Measurements from ENCODE around the gene TSPAN1. TPM values are rescaled to one million over a fixed set of nuclear protein-coding genes. Genes with fewer than 3 reads are reported as not detected.

The TSPAN1 gene
- total RNA-seq, 1 donor from 2014 or later, result 1.7 TPM

DNA sequence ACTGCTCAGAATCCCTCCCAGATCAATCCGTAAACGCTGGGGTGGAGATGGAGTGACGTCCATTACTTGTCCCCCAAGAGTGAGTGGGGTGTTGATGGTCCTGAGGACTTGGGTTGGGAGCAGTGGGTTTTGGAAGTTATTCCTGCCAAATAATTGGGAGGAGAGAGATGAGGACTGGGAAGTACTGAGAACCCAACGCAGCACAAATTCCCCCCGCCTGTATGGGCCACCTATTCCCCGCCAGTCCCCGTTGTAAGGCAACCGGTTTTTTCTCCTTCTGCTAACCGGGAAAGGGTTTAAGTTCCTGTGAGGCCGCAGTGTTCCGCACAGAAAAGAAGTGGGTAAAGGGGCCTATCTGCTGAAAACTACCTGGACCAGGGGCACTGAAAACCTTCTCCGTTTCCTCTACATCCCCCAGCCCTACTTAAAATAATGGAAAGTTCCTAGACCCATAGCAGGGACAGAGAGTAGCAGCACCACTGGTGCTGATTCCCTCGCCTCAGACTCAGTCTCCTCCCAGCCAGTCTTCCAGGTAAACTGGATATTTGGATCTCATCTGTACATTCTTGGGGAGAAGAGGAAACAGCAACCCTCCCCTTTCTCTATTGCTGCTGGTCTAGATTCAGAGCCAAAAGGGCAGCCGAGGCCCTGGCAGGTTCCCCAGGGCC, 29.0 kb downstream of the TSPAN1 start:
- Mint-ChIP-seq H3K27ac (ENCODE audit: unreplicated experiment) (peak overlapping the region; percentile 48), H3K4me3 (ENCODE audit: unreplicated experiment) (peak overlapping the region; percentile 87), H3K4me1 (ENCODE audit: low read depth, unreplicated experiment) (no peaks in the 10 kb centered on the region), H3K9me3 (ENCODE audit: unreplicated experiment) (no peaks in the 10 kb centered on the region), H3K27me3 (ENCODE audit: low read depth, unreplicated experiment) (peaks cover 2% of the 10 kb centered on the region), H3K36me3 (ENCODE audit: low read depth, unreplicated experiment) (no peaks in the 10 kb centered on the region)
- H3K9me3 ChIP-seq (ENCODE audit: insufficient read depth, low read depth, low read length), result no peaks in the 10 kb centered on the region
- peak overlapping the region; percentile 84 for H3K4me3 ChIP-seq (ENCODE audit: insufficient read depth, low read depth, low read length)
- peak overlapping the region; percentile 82 for H3K9ac ChIP-seq (ENCODE audit: low read length)
- no peaks in the 10 kb centered on the region for H4K20me1 ChIP-seq (ENCODE audit: insufficient read depth, low read length)
- TF ChIP-seq, protein P1, sequence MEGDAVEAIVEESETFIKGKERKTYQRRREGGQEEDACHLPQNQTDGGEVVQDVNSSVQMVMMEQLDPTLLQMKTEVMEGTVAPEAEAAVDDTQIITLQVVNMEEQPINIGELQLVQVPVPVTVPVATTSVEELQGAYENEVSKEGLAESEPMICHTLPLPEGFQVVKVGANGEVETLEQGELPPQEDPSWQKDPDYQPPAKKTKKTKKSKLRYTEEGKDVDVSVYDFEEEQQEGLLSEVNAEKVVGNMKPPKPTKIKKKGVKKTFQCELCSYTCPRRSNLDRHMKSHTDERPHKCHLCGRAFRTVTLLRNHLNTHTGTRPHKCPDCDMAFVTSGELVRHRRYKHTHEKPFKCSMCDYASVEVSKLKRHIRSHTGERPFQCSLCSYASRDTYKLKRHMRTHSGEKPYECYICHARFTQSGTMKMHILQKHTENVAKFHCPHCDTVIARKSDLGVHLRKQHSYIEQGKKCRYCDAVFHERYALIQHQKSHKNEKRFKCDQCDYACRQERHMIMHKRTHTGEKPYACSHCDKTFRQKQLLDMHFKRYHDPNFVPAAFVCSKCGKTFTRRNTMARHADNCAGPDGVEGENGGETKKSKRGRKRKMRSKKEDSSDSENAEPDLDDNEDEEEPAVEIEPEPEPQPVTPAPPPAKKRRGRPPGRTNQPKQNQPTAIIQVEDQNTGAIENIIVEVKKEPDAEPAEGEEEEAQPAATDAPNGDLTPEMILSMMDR (IDR thresholded peaks at IDR 0.05; ENCODE audit: insufficient read depth, low read depth, low read length), result no peak
- TF ChIP-seq EZH2 (IDR thresholded peaks at IDR 0.05; ENCODE audit: insufficient read depth, low read length), result no peak
- H3K4me1 ChIP-seq (ENCODE audit: insufficient read depth, low read length), result peaks cover 6% of the 10 kb centered on the region
- H3K27me3 ChIP-seq (ENCODE audit: insufficient read depth, low read length), result no peaks in the 10 kb centered on the region
- no peaks in the 10 kb centered on the region for H3K36me3 ChIP-seq (ENCODE audit: insufficient read depth, low read length)
- H3K27ac ChIP-seq (ENCODE audit: low read depth, low read length), result no peak overlapping the region
- H3K79me2 ChIP-seq (ENCODE audit: insufficient read depth, low read length), result no peaks in the 10 kb centered on the region
- FAIRE-seq (no peak), DNase-seq (ENCODE audit: low read depth) (no peak)
- H2AFZ ChIP-seq (ENCODE audit: low read depth, low read length), result peak overlapping the region; percentile 98
- peak overlapping the region; percentile 99 for H3K4me2 ChIP-seq (ENCODE audit: low read length)

DNA sequence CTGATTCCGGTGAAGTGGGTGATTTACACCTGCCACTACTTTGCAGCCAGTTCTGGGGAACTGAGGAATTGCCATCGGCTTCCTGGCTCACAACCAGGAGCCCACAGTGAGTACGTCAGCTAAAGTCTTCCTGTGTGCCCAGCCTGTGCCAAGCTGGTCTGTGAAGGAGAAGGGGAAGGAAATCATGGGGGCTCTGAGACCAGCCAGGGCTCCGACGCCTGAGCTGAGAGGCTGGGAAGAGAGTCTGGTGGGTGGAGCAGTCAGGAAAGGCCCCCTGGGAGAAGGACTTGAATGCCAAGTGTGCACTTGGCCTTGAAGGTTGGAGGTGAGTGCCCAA, 29.5 kb downstream of the TSPAN1 start:
- H3K9me3 ChIP-seq (ENCODE audit: insufficient read depth, low read depth, low read length), result no peaks in the 10 kb centered on the region
- no peaks in the 10 kb centered on the region for H3K36me3 Mint-ChIP-seq (ENCODE audit: low read depth, unreplicated experiment)
- peak overlapping the region; percentile 98 for H2AFZ ChIP-seq (ENCODE audit: low read depth, low read length)
- H3K4me3 Mint-ChIP-seq (ENCODE audit: unreplicated experiment), result peak overlapping the region; percentile 87
- peak overlapping the region; percentile 99 for H3K4me2 ChIP-seq (ENCODE audit: low read length)
- no peak overlapping the region for H3K27ac ChIP-seq (ENCODE audit: low read depth, low read length)
- H3K9me3 Mint-ChIP-seq (ENCODE audit: unreplicated experiment), result no peaks in the 10 kb centered on the region
- H3K4me1 ChIP-seq (ENCODE audit: insufficient read depth, low read length), result peaks cover 5% of the 10 kb centered on the region
- no peaks in the 10 kb centered on the region for H3K36me3 ChIP-seq (ENCODE audit: insufficient read depth, low read length)
- no peaks in the 10 kb centered on the region for H3K4me1 Mint-ChIP-seq (ENCODE audit: low read depth, unreplicated experiment)
- H3K9ac ChIP-seq (ENCODE audit: low read length), result no peak overlapping the region
- no peak for TF ChIP-seq EZH2 (IDR thresholded peaks at IDR 0.05; ENCODE audit: insufficient read depth, low read length)
- TF ChIP-seq, protein P1 (IDR thresholded peaks at IDR 0.05; ENCODE audit: insufficient read depth, low read depth, low read length), result no peak
- DNase-seq (ENCODE audit: low read depth) (no peak), FAIRE-seq (no peak)
- H4K20me1 ChIP-seq (ENCODE audit: insufficient read depth, low read length), result no peaks in the 10 kb centered on the region
- no peaks in the 10 kb centered on the region for H3K79me2 ChIP-seq (ENCODE audit: insufficient read depth, low read length)
- H3K27ac Mint-ChIP-seq (ENCODE audit: unreplicated experiment), result no peak overlapping the region
- peaks cover 2% of the 10 kb centered on the region for H3K27me3 Mint-ChIP-seq (ENCODE audit: low read depth, unreplicated experiment)
- no peak overlapping the region for H3K4me3 ChIP-seq (ENCODE audit: insufficient read depth, low read depth, low read length)
- no peaks in the 10 kb centered on the region for H3K27me3 ChIP-seq (ENCODE audit: insufficient read depth, low read length)

DNA sequence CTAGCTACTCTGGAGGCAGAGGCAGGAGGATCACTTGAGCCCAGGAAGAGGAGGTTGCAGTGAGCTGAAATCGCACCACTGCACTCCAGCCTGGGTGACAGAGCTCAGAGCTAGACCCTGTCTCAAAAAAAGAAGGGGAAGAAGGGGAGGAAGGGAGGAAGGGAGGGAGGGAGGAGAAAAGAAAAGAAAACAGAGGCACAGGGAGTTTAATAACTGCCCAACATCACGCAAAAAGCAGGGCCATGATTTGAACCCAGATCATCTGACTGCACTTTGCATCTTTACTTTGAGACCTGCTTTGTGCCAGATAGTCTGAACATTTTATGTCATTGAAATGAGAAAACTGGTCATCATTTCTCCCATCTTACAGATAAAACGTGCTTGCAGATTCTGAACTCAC, 30.3 kb downstream of the TSPAN1 start:
- Histone ChIP-seq H3K4me3 (ENCODE audit: insufficient read depth, low read depth, low read length) (no peak overlapping the region), H3K4me1 (ENCODE audit: insufficient read depth, low read length) (peaks cover 5% of the 10 kb centered on the region), H3K27me3 (ENCODE audit: insufficient read depth, low read length) (no peaks in the 10 kb centered on the region), H2AFZ (ENCODE audit: low read depth, low read length) (no peak overlapping the region), H4K20me1 (ENCODE audit: insufficient read depth, low read length) (no peaks in the 10 kb centered on the region), H3K9me3 (ENCODE audit: insufficient read depth, low read depth, low read length) (no peaks in the 10 kb centered on the region), H3K4me2 (ENCODE audit: low read length) (no peak overlapping the region), H3K36me3 (ENCODE audit: insufficient read depth, low read length) (no peaks in the 10 kb centered on the region), H3K9ac (ENCODE audit: low read length) (no peak overlapping the region), H3K79me2 (ENCODE audit: insufficient read depth, low read length) (no peaks in the 10 kb centered on the region), H3K27ac (ENCODE audit: low read depth, low read length) (no peak overlapping the region)
- no peak for FAIRE-seq
- H3K36me3 Mint-ChIP-seq (ENCODE audit: low read depth, unreplicated experiment), result no peaks in the 10 kb centered on the region
- no peak overlapping the region for H3K4me3 Mint-ChIP-seq (ENCODE audit: unreplicated experiment)
- TF ChIP-seq, protein P1 (IDR thresholded peaks at IDR 0.05; ENCODE audit: insufficient read depth, low read depth, low read length), result no peak
- no peak for TF ChIP-seq EZH2 (IDR thresholded peaks at IDR 0.05; ENCODE audit: insufficient read depth, low read length)
- no peak for DNase-seq (ENCODE audit: low read depth)
- no peaks in the 10 kb centered on the region for H3K9me3 Mint-ChIP-seq (ENCODE audit: unreplicated experiment)
- H3K4me1 Mint-ChIP-seq (ENCODE audit: low read depth, unreplicated experiment), result no peaks in the 10 kb centered on the region
- no peak overlapping the region for H3K27ac Mint-ChIP-seq (ENCODE audit: unreplicated experiment)
- peaks cover 2% of the 10 kb centered on the region for H3K27me3 Mint-ChIP-seq (ENCODE audit: low read depth, unreplicated experiment)
